Bronchial epithelial cell (primary cell): ENCODE data around the gene SH3BP2. TPM values are rescaled to one million over a fixed set of nuclear protein-coding genes. Genes with fewer than 3 reads are reported as not detected.

Experiments used
- DNase-seq: peaks from one replicate; pipeline ENCODE4 v3.0.0-alpha.2; 2010; ENCODE audit warnings: low read depth
- FAIRE-seq: peaks from 2 replicates; lab custom pipeline; 2011; peaks lifted over from hg19 to GRCh38; lab: Jason Lieb, UNC
- H3K27me3 ChIP-seq: 2 replicates; pipeline ENCODE4 v1.5.1; 2011; ENCODE audit warnings: low read length; ENCODE audit not compliant: control insufficient read depth, insufficient read depth
- H3K36me3 ChIP-seq: 2 replicates; pipeline ENCODE4 v1.5.1; 2011; ENCODE audit warnings: low read length; ENCODE audit not compliant: control insufficient read depth, insufficient read depth
- H3K4me3 ChIP-seq: 2 replicates; pipeline ENCODE4 v1.5.1; 2011; ENCODE audit warnings: mild to moderate bottlenecking, low read depth, low read length, control low read depth
- CTCF ChIP-seq: IDR thresholded peaks from 2 replicates; pipeline ENCODE4 v1.5.1; 2011; ENCODE audit warnings: mild to moderate bottlenecking, moderate library complexity, low read length, control low read depth, inconsistent platforms; ENCODE audit not compliant: insufficient read depth, severe bottlenecking
- total RNA-seq: library from RNA; depleted of rRNA; stranded (reverse); fragments of >200 nt; gene quantifications from 2 replicates; pipeline ENCODE4 v1.2.1, GENCODE V29; 2014

Gene SH3BP2
- total RNA-seq, 1 donor from 2014 or later: 31.1 TPM

GRCh38 chr4:2855584-2855983 is 62.7 kb downstream of the SH3BP2 start:
- DNase-seq (no peak), FAIRE-seq (no peak)
- no peak overlapping the region for H3K4me3 ChIP-seq
- no peaks in the 10 kb centered on the region for H3K27me3 ChIP-seq
- TF ChIP-seq CTCF: no peak
- peaks cover 2% of the 10 kb centered on the region for H3K36me3 ChIP-seq

- H3K4me3 ChIP-seq: no peak overlapping the region
- TF ChIP-seq CTCF: no peak
- H3K36me3 ChIP-seq: peaks cover 2% of the 10 kb centered on the region
- DNase-seq (no peak), FAIRE-seq (no peak)
- H3K27me3 ChIP-seq: no peaks in the 10 kb centered on the region
These were observed 63.4 kb downstream of the SH3BP2 start for GRCh38 chr4:2856266-2856665.

- no peak for FAIRE-seq
- TF ChIP-seq CTCF: no peak
- Histone ChIP-seq H3K36me3 (peaks cover 2% of the 10 kb centered on the region), H3K4me3 (no peak overlapping the region), H3K27me3 (no peaks in the 10 kb centered on the region)
- no peak for DNase-seq
These were observed 64.6 kb downstream of the SH3BP2 start for GRCh38 chr4:2857349-2857927.

- no peak overlapping the region for H3K4me3 ChIP-seq
- no peaks in the 10 kb centered on the region for H3K27me3 ChIP-seq
- DNase-seq (peak; percentile 31), FAIRE-seq (no peak)
- H3K36me3 ChIP-seq: peaks cover 2% of the 10 kb centered on the region
- no peak for TF ChIP-seq CTCF
These were observed 65.7 kb downstream of the SH3BP2 start for GRCh38 chr4:2858451-2859217.

- DNase-seq: no peak
- no peak for FAIRE-seq
- TF ChIP-seq CTCF: no peak
These were observed 66.6 kb downstream of the SH3BP2 start for GRCh38 chr4:2859514-2859913.

More at GRCh38 chr4:2859514-2859913, 66.6 kb downstream of the SH3BP2 start:
- no peak overlapping the region for H3K4me3 ChIP-seq
- H3K27me3 ChIP-seq: no peaks in the 10 kb centered on the region
- H3K36me3 ChIP-seq: peaks cover 2% of the 10 kb centered on the region
